ENCODE results near the gene DMRTA2. TPM values are rescaled to one million over a fixed set of nuclear protein-coding genes. Genes with fewer than 3 reads are reported as not detected.

DMRTA2 gene
- total RNA-seq, 2 donors from 2014 or later = 1.1 TPM; not detected in 1

- no peak overlapping the region for H3K27ac ChIP-seq
- intact Hi-C loops (cut with DNase I) = no loop called here
- TF ChIP-seq POLR2A (IDR thresholded peaks at IDR 0.05) = no peak
- TF ChIP-seq CTCF (IDR thresholded peaks at IDR 0.05) = no peak
- TF ChIP-seq POLR2AphosphoS5 (IDR thresholded peaks at IDR 0.05) = no peak
- H3K4me3 ChIP-seq = no peak overlapping the region
- no peaks in the 10 kb centered on the region for H3K36me3 ChIP-seq
- 4% methylated on average over 25 of the region's 25 CpGs for WGBS
- DNase-seq (ENCODE audit: low spot score) = no peak
- H3K9me3 ChIP-seq = no peaks in the 10 kb centered on the region
- peaks cover 48% of the 10 kb centered on the region for H3K27me3 ChIP-seq (replicated peaks; ENCODE audit: insufficient read depth)
- H3K4me1 ChIP-seq (replicated peaks) = no peaks in the 10 kb centered on the region
These were observed 7.1 kb downstream of the DMRTA2 start for GRCh38 chr1:50416150-50416527.

- no peaks in the 10 kb centered on the region for H3K9me3 ChIP-seq
- no peak overlapping the region for H3K4me3 ChIP-seq
- DNase-seq (ENCODE audit: low spot score) = no peak
- H3K27ac ChIP-seq = no peak overlapping the region
- peaks cover 42% of the 10 kb centered on the region for H3K27me3 ChIP-seq (replicated peaks; ENCODE audit: insufficient read depth)
- intact Hi-C loops (cut with DNase I) = no loop called here
- TF ChIP-seq CTCF (IDR thresholded peaks at IDR 0.05) (no peak), POLR2A (IDR thresholded peaks at IDR 0.05) (no peak), POLR2AphosphoS5 (IDR thresholded peaks at IDR 0.05) (no peak)
- H3K36me3 ChIP-seq = no peaks in the 10 kb centered on the region
- H3K4me1 ChIP-seq (replicated peaks) = no peaks in the 10 kb centered on the region
- WGBS = 7% methylated on average over 38 of the region's 56 CpGs
These were observed 7.8 kb downstream of the DMRTA2 start for GRCh38 chr1:50415235-50416149.

GRCh38 chr1:50414853-50415234, 8.4 kb downstream of the DMRTA2 start:
- H3K4me3 ChIP-seq = no peak overlapping the region
- H3K9me3 ChIP-seq = no peaks in the 10 kb centered on the region
- intact Hi-C loops (cut with DNase I) = no loop called here
- WGBS = 38% methylated on average over 7 of the region's 7 CpGs
- H3K27me3 ChIP-seq (replicated peaks; ENCODE audit: insufficient read depth) = peaks cover 36% of the 10 kb centered on the region
- no peak for TF ChIP-seq POLR2AphosphoS5 (IDR thresholded peaks at IDR 0.05)
- TF ChIP-seq POLR2A (IDR thresholded peaks at IDR 0.05) = no peak
- TF ChIP-seq CTCF (IDR thresholded peaks at IDR 0.05) = no peak
- H3K4me1 ChIP-seq (replicated peaks) = no peaks in the 10 kb centered on the region
- no peak overlapping the region for H3K27ac ChIP-seq
- H3K36me3 ChIP-seq = no peaks in the 10 kb centered on the region
- DNase-seq (ENCODE audit: low spot score) = no peak

GRCh38 chr1:50412813-50413476, 10.3 kb downstream of the DMRTA2 start:
- Histone ChIP-seq H3K27ac (no peak overlapping the region), H3K9me3 (no peaks in the 10 kb centered on the region), H3K36me3 (no peaks in the 10 kb centered on the region), H3K4me3 (no peak overlapping the region), H3K27me3 (replicated peaks; ENCODE audit: insufficient read depth) (peaks cover 20% of the 10 kb centered on the region), H3K4me1 (replicated peaks) (no peaks in the 10 kb centered on the region)
- intact Hi-C loops (cut with DNase I) = no loop called here
- WGBS = 91% methylated on average over 1 of the region's 1 CpG
- DNase-seq (ENCODE audit: low spot score) = no peak
- TF ChIP-seq CTCF (IDR thresholded peaks at IDR 0.05) (no peak), POLR2A (IDR thresholded peaks at IDR 0.05) (no peak)

All from prostate gland (tissue), 2 donors.